Peyer's patch (tissue), 4 donors: Measurements from ENCODE around the gene PHGDH. TPM values are rescaled to one million over a fixed set of nuclear protein-coding genes. Genes with fewer than 3 reads are reported as not detected.

Source experiments
- DNase-seq, 3 donors: peaks; one replicate each; pipeline ENCODE4 v3.0.0-alpha.2; 2017 to 2019
- H3K27ac ChIP-seq, 4 donors: fragments of 200-600 bp; sonication (generic); one replicate each; pipeline ENCODE4 v1.5.1; 2016 to 2019
- H3K27me3 ChIP-seq, 2 donors: fragments of 200-600 bp; sonication (generic); one replicate each; pipeline ENCODE4 v1.5.1; 2019
- H3K36me3 ChIP-seq, 3 donors: fragments of 200-600 bp; sonication (generic); one replicate each; pipeline ENCODE4 v1.5.1; 2016 to 2019
- H3K4me1 ChIP-seq, 4 donors: fragments of 200-600 bp; sonication (generic); one replicate each; pipeline ENCODE4 v1.5.1; 2016 to 2019
- H3K4me3 ChIP-seq, 4 donors: fragments of 200-600 bp; sonication (generic); 1 replicate in 3 of 4; 2 replicates in 1 of 4; pipeline ENCODE4 v1.5.1; 2016 to 2019; ENCODE audit warnings: mild to moderate bottlenecking in 1 of 4
- H3K9me3 ChIP-seq, 4 donors: fragments of 200-600 bp; sonication (generic); one replicate each; pipeline ENCODE4 v1.5.1; 2016 to 2019; ENCODE audit warnings: mild to moderate bottlenecking in 1 of 4
- POLR2A ChIP-seq, 2 donors: fragments of 450-650 bp; IDR thresholded peaks; one replicate each; pipeline ENCODE4 v1.5.1; 2017; ENCODE audit warnings: antibody characterized with exemption in 2 of 2, mild to moderate bottlenecking in 2 of 2, moderate library complexity in 2 of 2
- total RNA-seq, 4 donors: library from RNA; depleted of rRNA; stranded (reverse); fragments of >200 nt; gene quantifications; one replicate each; pipeline ENCODE4 v1.1.0, GENCODE V29; 2016
- TF ChIP-seq, protein P1 (sequence below), 6 experiments: fragments of 450-650 bp in 4 of 6; fragments of 200-600 bp in 2 of 6; sonication (generic) in 1 of 6; IDR thresholded peaks; one replicate each; pipeline ENCODE4 v1.5.1; 2017 to 2019; ENCODE audit warnings: antibody characterized with exemption in 6 of 6, mild to moderate bottlenecking in 3 of 6, moderate library complexity in 1 of 6

PHGDH gene
- total RNA-seq, 4 donors from 2014 or later = 2.8 to 19.0 (median 4.3) TPM

DNA sequence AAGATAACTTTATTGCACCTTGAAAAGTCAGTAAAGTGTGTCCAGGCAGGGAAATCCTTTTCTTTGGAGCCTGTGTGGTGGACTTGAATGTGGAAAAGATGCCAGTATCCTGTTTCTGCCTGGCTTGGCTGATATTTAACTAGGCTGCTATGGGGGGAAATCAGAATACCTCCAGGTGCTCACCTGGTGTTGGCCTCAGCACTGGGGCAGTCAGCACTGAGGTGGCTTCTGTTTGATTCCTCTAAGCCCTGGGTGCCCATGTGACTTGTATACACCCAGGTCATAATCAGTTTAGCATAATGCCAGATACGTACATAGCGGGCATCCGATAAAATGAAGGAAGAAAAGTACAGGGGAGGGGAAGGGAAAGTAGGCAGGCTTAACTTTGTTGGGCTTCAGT lies 7.2 kb downstream of the PHGDH start:
- TF ChIP-seq POLR2A (IDR thresholded peaks at IDR 0.05) = no peak
- TF ChIP-seq, protein P1, sequence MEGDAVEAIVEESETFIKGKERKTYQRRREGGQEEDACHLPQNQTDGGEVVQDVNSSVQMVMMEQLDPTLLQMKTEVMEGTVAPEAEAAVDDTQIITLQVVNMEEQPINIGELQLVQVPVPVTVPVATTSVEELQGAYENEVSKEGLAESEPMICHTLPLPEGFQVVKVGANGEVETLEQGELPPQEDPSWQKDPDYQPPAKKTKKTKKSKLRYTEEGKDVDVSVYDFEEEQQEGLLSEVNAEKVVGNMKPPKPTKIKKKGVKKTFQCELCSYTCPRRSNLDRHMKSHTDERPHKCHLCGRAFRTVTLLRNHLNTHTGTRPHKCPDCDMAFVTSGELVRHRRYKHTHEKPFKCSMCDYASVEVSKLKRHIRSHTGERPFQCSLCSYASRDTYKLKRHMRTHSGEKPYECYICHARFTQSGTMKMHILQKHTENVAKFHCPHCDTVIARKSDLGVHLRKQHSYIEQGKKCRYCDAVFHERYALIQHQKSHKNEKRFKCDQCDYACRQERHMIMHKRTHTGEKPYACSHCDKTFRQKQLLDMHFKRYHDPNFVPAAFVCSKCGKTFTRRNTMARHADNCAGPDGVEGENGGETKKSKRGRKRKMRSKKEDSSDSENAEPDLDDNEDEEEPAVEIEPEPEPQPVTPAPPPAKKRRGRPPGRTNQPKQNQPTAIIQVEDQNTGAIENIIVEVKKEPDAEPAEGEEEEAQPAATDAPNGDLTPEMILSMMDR (IDR thresholded peaks at IDR 0.05) = no peak
- Histone ChIP-seq H3K36me3 (no peaks in the 10 kb centered on the region), H3K9me3 (no peaks in the 10 kb centered on the region), H3K4me3 (no peak overlapping the region), H3K27ac (no peak overlapping the region), H3K4me1 (no peaks in the 10 kb centered on the region), H3K27me3 (no peaks in the 10 kb centered on the region)
- no peak for DNase-seq

DNA sequence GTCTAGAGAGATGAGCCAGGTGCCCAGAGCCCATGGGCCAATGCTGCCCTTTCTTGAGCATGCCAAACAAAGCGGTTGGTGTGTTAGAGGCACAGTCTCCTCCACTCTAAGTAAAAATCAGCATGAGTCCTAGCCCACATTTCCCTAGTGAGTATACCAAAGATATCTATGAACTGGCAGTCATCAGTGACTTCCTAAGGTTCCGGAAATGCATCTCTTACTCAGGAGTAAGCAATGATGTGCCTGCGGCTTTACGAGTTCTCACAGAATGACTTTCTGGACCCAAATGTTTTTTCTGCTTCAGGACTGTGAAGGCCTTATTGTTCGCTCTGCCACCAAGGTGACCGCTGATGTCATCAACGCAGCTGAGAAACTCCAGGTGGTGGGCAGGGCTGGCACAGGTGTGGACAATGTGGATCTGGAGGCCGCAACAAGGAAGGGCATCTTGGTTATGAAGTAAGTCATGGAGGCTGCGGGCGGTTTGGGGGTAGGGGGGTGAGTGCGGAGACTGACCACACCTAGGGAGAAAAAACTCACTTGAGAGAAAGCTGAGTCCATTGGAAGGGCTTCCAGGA lies 9.2 kb downstream of the PHGDH start:
- H3K27ac ChIP-seq = no peak overlapping the region
- no peak overlapping the region for H3K4me3 ChIP-seq

DNA sequence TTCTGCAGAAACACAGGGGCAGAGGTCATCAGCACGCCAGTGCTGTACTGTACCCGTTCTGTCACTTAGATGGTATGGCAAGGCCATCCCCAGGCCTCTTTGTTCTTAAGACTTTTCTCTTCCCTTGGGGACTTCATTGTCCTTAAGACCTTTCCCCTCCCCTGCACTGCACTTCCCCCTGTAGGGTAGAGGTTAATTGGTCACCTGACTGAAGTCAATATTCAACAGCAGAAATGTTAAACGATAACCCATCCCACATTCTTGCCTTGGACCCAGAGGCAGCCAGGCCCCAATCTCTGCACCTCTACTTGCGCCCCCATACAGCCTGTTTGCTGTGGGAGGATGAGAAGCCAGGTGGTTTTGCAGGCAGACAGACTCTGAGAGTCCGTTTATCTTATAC lies 10.2 kb downstream of the PHGDH start:
- H3K4me1 ChIP-seq = no peaks in the 10 kb centered on the region
- no peaks in the 10 kb centered on the region for H3K9me3 ChIP-seq
- H3K36me3 ChIP-seq = no peaks in the 10 kb centered on the region
- H3K27ac ChIP-seq = no peak overlapping the region
- no peak overlapping the region for H3K4me3 ChIP-seq
- TF ChIP-seq POLR2A (IDR thresholded peaks at IDR 0.05) = no peak
- TF ChIP-seq, protein P1 (IDR thresholded peaks at IDR 0.05) = no peak
- no peak for DNase-seq
- no peaks in the 10 kb centered on the region for H3K27me3 ChIP-seq

More for the DNA sequence above, 9.2 kb downstream of the PHGDH start:
- Histone ChIP-seq H3K36me3 (no peaks in the 10 kb centered on the region), H3K9me3 (no peaks in the 10 kb centered on the region), H3K27me3 (no peaks in the 10 kb centered on the region), H3K4me1 (no peaks in the 10 kb centered on the region)
- DNase-seq = no peak
- TF ChIP-seq, protein P1 (IDR thresholded peaks at IDR 0.05) = no peak
- no peak for TF ChIP-seq POLR2A (IDR thresholded peaks at IDR 0.05)

DNA sequence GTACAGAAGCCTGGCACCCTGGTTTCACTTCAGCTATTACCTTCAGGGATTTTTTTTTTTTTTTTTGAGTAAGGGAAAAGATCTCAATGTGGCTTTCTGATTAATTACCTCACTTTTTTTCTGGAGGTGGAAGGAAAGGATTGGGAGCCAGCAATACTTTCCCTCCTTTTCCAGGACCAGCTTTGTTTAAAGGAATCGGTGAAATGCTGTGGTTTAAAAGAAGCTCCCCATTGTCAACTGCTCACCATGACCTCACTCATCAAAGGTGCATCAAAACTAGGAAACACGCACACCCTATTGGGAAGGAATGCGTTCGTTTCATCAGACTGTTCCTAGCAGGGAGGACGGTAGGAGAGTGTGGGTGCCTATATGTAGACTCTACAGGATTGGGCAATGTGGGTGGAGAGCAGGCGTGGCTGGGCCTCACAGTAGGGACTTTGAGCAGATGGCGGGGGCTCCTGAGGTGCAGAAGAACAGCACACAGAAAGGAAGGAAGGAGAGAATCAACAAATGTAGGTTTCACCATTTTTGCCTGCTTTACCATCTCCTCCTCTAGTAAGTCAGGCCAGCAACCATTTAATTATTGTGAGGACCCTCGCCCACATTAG lies 13.0 kb downstream of the PHGDH start:
- TF ChIP-seq POLR2A (IDR thresholded peaks at IDR 0.05) = no peak
- TF ChIP-seq, protein P1 (IDR thresholded peaks at IDR 0.05) = no peak
- Histone ChIP-seq H3K27me3 (no peaks in the 10 kb centered on the region), H3K36me3 (no peaks in the 10 kb centered on the region), H3K9me3 (no peaks in the 10 kb centered on the region), H3K27ac (no peak overlapping the region), H3K4me3 (no peak overlapping the region), H3K4me1 (no peaks in the 10 kb centered on the region)
- no peak for DNase-seq

DNA sequence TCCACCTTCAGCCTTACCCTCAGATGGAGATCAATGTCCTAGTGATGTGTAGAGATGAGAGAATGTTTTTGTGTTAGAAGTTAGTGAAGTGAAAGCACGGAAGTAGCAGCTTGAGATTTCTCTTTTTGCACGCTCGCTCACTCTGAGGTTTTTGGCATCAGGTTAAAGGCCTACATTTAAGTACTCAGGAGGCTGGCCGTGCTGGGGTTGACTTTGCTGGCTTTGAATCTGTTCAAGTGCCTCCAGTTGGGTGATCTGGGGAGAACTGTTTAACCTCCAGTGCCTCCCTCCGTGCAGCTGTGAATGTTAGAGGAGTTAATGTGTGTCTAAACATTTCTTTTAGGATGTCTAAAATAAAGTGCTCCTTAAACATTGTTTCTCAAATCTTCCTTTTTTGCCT lies 13.9 kb downstream of the PHGDH start:
- H3K9me3 ChIP-seq = no peaks in the 10 kb centered on the region
- H3K4me1 ChIP-seq = no peaks in the 10 kb centered on the region
- no peak for TF ChIP-seq POLR2A (IDR thresholded peaks at IDR 0.05)
- TF ChIP-seq, protein P1 (IDR thresholded peaks at IDR 0.05) = no peak
- DNase-seq = peak in 1 of 3 donors; percentile 5
- H3K27me3 ChIP-seq = no peaks in the 10 kb centered on the region
- no peak overlapping the region for H3K4me3 ChIP-seq
- no peak overlapping the region for H3K27ac ChIP-seq
- no peaks in the 10 kb centered on the region for H3K36me3 ChIP-seq
